HepG2 (cell line): ENCODE results near the gene ZFTA. TPM values are rescaled to one million over a fixed set of nuclear protein-coding genes. Genes with fewer than 3 reads are reported as not detected.

Experiments used
- ATAC-seq: fragments of 200-7000 bp; cut with Tn5 transposase; 3 replicates; pipeline ENCODE4 v1.9.1; 2020; ENCODE audit warnings: mild to moderate bottlenecking, moderate library complexity
- BruUV-seq: library from RNA; stranded (reverse); fragments of 400-500 nt; replicated peaks from 2 replicates; lab custom pipeline; 2021; lab: Mats Ljungman, UMichigan
- CTCF ChIA-PET: fragments of 300-600 bp; formaldehyde crosslinking; extraction: SDS; loops from one replicate; lab custom pipeline; 2021; ENCODE audit warnings: low total read pairs, inconsistent platforms, low intra/inter-chr PET ratio; lab: Yijun Ruan, JAX
- POLR2A ChIA-PET: fragments of 350-600 bp; sonication (Branson Sonifier 250); formaldehyde crosslinking; loops from one replicate; lab custom pipeline; 2020; ENCODE audit warnings: antibody characterized with exemption, inconsistent platforms; lab: Yijun Ruan, JAX
- DNase-seq: peaks from one replicate; pipeline ENCODE4 v3.0.0-alpha.2; 2015; ENCODE audit warnings: low spot score
- FAIRE-seq: peaks from 3 replicates; lab custom pipeline; 2011; peaks lifted over from hg19 to GRCh38; lab: Jason Lieb, UNC
- H2AFZ ChIP-seq: one replicate; pipeline ENCODE4 v1.6.1; 2011; ENCODE audit warnings: low read length, inconsistent platforms
- H3K27ac ChIP-seq: fragments of 300-600 bp; 3 replicates; pipeline ENCODE4 v1.8.0; 2011; ENCODE audit warnings: mixed run types, mild to moderate bottlenecking, mixed read lengths, low read length, inconsistent platforms; ENCODE audit not compliant: insufficient read depth; ENCODE audit errors: extremely low read length
- H3K27me3 ChIP-seq, 2 experiments: fragments of 200-600 bp in 1 of 2; 2 replicates in 1 of 2; 3 replicates in 1 of 2; pipeline versions ENCODE4 v1.6.0 to v1.8.0; 2011; ENCODE audit warnings: low read length in 2 of 2, mild to moderate bottlenecking in 2 of 2, moderate library complexity in 2 of 2, inconsistent platforms in 1 of 2; ENCODE audit not compliant: insufficient read depth in 2 of 2, control insufficient read depth in 1 of 2
- H3K36me3 ChIP-seq, 2 experiments: fragments of 200-600 bp in 1 of 2; replicated peaks in 1 of 2; 2 replicates in 1 of 2; 3 replicates in 1 of 2; pipeline versions ENCODE4 v1.5.1 to v1.8.0; 2011; ENCODE audit warnings: low read length in 2 of 2, inconsistent platforms in 1 of 2; ENCODE audit not compliant: insufficient read depth in 2 of 2, control insufficient read depth in 1 of 2
- H3K4me1 ChIP-seq: 2 replicates; pipeline ENCODE4 v1.5.1; 2012; ENCODE audit warnings: low read length, inconsistent platforms; ENCODE audit not compliant: insufficient read depth
- H3K4me2 ChIP-seq: 2 replicates; pipeline ENCODE4 v1.6.0; 2011; ENCODE audit warnings: low read depth, low read length, inconsistent platforms
- H3K4me3 ChIP-seq, 3 experiments: fragments of 200-600 bp in 1 of 3; sonication (generic), shearing (Covaris generic) in 1 of 3; replicated peaks in 1 of 3; 2 replicates each; pipeline ENCODE4 v1.5.1; 2011 to 2016; ENCODE audit warnings: low read length in 3 of 3, inconsistent platforms in 2 of 3, low read depth in 2 of 3, mild to moderate bottlenecking in 2 of 3, control low read depth in 1 of 3, mixed read lengths in 1 of 3; ENCODE audit not compliant: insufficient read depth in 1 of 3
- H3K79me2 ChIP-seq: one replicate; pipeline ENCODE4 v1.6.1; 2011; ENCODE audit warnings: low read length, inconsistent platforms; ENCODE audit not compliant: insufficient read depth
- H3K9ac ChIP-seq: 2 replicates; pipeline ENCODE4 v1.6.0; 2011; ENCODE audit warnings: mild to moderate bottlenecking, low read depth, low read length, inconsistent platforms; ENCODE audit not compliant: insufficient read depth
- H3K9me3 ChIP-seq: 2 replicates; pipeline ENCODE4 v1.5.1; 2012; ENCODE audit warnings: mild to moderate bottlenecking, low read length
- H4K20me1 ChIP-seq: 2 replicates; pipeline ENCODE4 v1.6.0; 2011; ENCODE audit warnings: inconsistent platforms, mild to moderate bottlenecking, low read length, moderate library complexity; ENCODE audit not compliant: insufficient read depth
- SETDB1 ChIP-seq: sonication (generic); formaldehyde crosslinking; IDR thresholded peaks from 2 replicates; pipeline ENCODE4 v1.5.1; 2020; ENCODE audit warnings: missing genetic modification reagents, mild to moderate bottlenecking, borderline replicate concordance
- SP4 ChIP-seq: sonication (generic); formaldehyde crosslinking; IDR thresholded peaks from 2 replicates; pipeline ENCODE4 v1.8.1; 2023; ENCODE audit warnings: mild to moderate bottlenecking, missing genetic modification reagents
- ZNF749 ChIP-seq: sonication (generic); formaldehyde crosslinking; IDR thresholded peaks from 2 replicates; pipeline ENCODE4 v1.8.0; 2022; ENCODE audit warnings: mild to moderate bottlenecking, missing genetic modification reagents, moderate library complexity, borderline replicate concordance
- WGBS: methylation state at CpG from one replicate; pipeline ENCODE4 v1.1.6; 2017; ENCODE audit warnings: low lambda C conversion rate; 5-methylcytosine and 5-hydroxymethylcytosine counted together
- in situ Hi-C: cut with HindIII; loops from 2 replicates; pipeline ENCODE4 v1.10.0; 2017; ENCODE audit warnings: low pct_unique_long_range_greater_than_20kb; ENCODE audit not compliant: extremely low pct_ligation_motif_present
- intact Hi-C: fragments of 100-400 bp; cut with micrococcal nuclease; formaldehyde crosslinking; loops from one replicate; pipeline ENCODE4 v1.10.0; 2022; ENCODE audit not compliant: unreplicated experiment
- polyA plus RNA-seq, 8 experiments: library from polyadenylated mRNA; depleted of rRNA in 3 of 8; stranded (reverse) in 7 of 8; unstranded in 1 of 8; fragments of >200 nt; fragmentation: Illumina TruSeq in 4 of 8; extraction: Trizol in 4 of 8; gene quantifications; 2 replicates each; pipeline versions ENCODE4 v1.2.1 to v1.2.3, GENCODE V29; 2011 to 2016; ENCODE audit warnings: low read depth in 4 of 8, missing spikeins in 1 of 8, mixed read lengths in 1 of 8; ENCODE audit not compliant: insufficient read depth in 1 of 8
- total RNA-seq, 5 experiments: library from RNA; depleted of rRNA; stranded (reverse); fragments of >200 nt; fragmentation: Illumina TruSeq; extraction: Trizol; gene quantifications; 2 replicates each; pipeline ENCODE4 v1.2.3, GENCODE V29; 2016; ENCODE audit warnings: low read depth in 1 of 5
- TF ChIP-seq, protein P1 (sequence below): sonication (generic); formaldehyde crosslinking; IDR thresholded peaks from 2 replicates; pipeline ENCODE4 v1.4.0; 2020; ENCODE audit warnings: missing genetic modification reagents; ENCODE audit errors: not compliant biosample characterization

Gene ZFTA
- total and polyA plus RNA-seq, 2 of the 13 experiments (the other 11 are each of a cell fraction or from before 2014, with no cell fraction given): 3.9 to 10.4 TPM

DNA sequence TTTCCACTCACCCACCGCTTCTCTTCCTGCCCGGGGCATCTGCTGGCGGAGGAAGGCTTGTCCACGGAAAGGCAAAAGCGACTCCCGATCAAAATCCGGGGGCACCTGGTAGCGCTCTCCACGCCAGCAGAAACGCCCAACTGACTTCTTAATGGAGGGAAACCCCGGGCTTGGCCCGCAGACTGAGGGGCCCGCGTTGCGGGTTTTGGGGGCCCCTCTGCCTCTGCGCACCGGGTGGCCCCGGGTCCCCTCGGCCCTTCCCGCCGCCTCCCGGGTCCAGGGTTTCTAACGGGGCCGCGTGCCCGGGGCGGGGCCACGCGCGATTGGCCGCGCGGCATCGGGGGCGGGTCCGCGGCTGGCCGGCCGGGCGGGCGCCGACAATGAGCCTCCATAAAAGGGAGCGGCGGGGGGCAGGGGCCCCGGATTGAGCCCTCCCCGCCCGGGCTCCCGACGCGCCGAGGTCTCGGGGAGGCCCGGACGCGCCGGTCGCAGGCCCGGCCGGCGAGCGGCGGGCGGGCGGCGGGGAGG lies 44.5 kb upstream of the ZFTA start, which contains the start of gene SPINDOC (continued):
- TF ChIP-seq SETDB1 (CRISPR knock-in tag): no peak
- TF ChIP-seq, protein P1, sequence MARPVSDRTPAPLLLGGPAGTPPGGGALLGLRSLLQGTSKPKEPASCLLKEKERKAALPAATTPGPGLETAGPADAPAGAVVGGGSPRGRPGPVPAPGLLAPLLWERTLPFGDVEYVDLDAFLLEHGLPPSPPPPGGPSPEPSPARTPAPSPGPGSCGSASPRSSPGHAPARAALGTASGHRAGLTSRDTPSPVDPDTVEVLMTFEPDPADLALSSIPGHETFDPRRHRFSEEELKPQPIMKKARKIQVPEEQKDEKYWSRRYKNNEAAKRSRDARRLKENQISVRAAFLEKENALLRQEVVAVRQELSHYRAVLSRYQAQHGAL (CRISPR knock-in tag): no peak
- TF ChIP-seq, all 625 proteins: peak for 77

DNA sequence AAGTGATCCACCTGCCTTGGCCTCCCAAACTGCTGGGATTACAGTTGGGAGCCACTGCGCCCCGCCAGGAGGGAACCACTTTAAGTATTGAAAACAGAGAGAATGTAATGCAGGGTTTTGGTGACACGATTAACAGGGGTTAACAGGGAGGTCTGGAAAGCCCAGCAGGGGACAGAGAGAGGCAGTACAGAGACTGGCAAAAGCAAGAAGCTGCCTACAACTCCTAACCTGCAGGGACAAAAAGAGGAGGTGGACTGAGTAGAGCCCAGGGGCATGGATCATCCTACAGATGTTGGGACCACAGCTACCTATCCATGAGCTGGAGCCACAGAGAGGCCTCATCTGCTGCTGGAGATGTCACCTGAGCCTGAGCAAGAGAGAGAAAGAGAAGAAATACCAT lies 42.9 kb upstream of the ZFTA start:
- ChIA-PET POLR2A (interaction anchor here (1.3 to 3.2 kb wide), 3 partner anchors 27 to 44 kb away, joined by 5 to 14 read pairs (median 6); partner anchors contain the start of genes MARK2 and ZFTA), CTCF (interaction anchor here (0.5 kb wide), 1 partner anchor 79 kb away, joined by 3 read pairs; no protein-coding TSS in a partner anchor)
- Histone ChIP-seq H3K4me2 (peak overlapping the region; percentile 83), H3K4me1 (peaks cover 51% of the 10 kb centered on the region), H3K79me2 (peaks cover 35% of the 10 kb centered on the region), H3K27me3 (no peaks in the 10 kb centered on the region), H3K4me3 (peak overlapping the region; percentile 6 to 95 (median 27); a peak in 4 of 6 replicates), H3K9ac (peak overlapping the region; percentile 11), H3K36me3 (peaks cover 3 to 7% of the 10 kb centered on the region in 2 experiments; a peak in 4 of 5 replicates), H3K9me3 (no peaks in the 10 kb centered on the region), H2AFZ (no peak overlapping the region), H4K20me1 (peaks cover 9% of the 10 kb centered on the region), H3K27ac (no peak overlapping the region)
- TF ChIP-seq ZNF749 (no peak), SP4 (CRISPR knock-in tag) (peak; percentile 30; the same call in 1 of the 2 replicates)
- WGBS: 85% methylated on average over 3 of the region's 3 CpGs
- ATAC-seq: peak; percentile 16
- no TSS peak for BruUV-seq
- intact Hi-C loops: no loop called here
- no peak for DNase-seq
- FAIRE-seq: no peak
- in situ Hi-C loops: no loop called here
